ENCODE data around the gene ARV1. TPM values are rescaled to one million over a fixed set of nuclear protein-coding genes. Genes with fewer than 3 reads are reported as not detected.

The ARV1 gene
- total and polyA plus RNA-seq, 2 of the 13 experiments (the other 11 are each of a cell fraction or from before 2014, with no cell fraction given), result 13.0 to 15.2 TPM

DNA sequence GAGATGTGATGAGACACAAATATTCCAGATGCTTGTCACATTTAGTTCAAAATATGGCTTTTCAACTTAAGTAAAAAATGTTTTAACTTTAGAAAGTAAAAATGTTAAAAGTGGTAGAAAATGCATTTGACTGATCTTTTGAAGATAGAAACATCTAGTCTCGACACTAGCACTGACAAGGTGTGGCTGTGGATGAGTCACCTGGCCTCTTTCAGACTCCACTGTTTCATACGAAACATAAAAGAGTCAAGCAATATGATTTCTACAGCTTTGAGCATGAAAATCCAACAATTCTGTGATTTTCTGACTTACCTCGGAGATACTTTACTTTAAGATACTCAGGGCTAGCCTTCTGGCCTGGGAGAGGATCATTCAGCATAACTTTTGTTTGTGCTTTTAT, 47.9 kb upstream of the ARV1 start:
- H3K4me1 ChIP-seq (ENCODE audit: insufficient read depth, low read length), result no peaks in the 10 kb centered on the region
- no peaks in the 10 kb centered on the region for H4K20me1 ChIP-seq (ENCODE audit: insufficient read depth, low read length)
- ATAC-seq, result no peak
- no peaks in the 10 kb centered on the region for H3K27me3 ChIP-seq (ENCODE audit: control insufficient read depth in 1 of 2, insufficient read depth in 2 of 2, low read length in 2 of 2)
- no peak for FAIRE-seq
- no peak for TF ChIP-seq MIXL1 (CRISPR knock-in tag; IDR thresholded peaks at IDR 0.05)
- DNase-seq (ENCODE audit: low spot score), result no peak
- no TSS peak for BruUV-seq (replicated peaks)
- intact Hi-C loops (cut with micrococcal nuclease; ENCODE audit: unreplicated experiment), result no loop called here
- ChIA-PET CTCF (ENCODE audit: low intra/inter-chr PET ratio, low total read pairs) (no interaction called here), POLR2A (no interaction called here)
- no peak overlapping the region for H3K4me3 ChIP-seq (replicated peaks in 1 of 3; ENCODE audit: insufficient read depth in 1 of 3, low read depth in 2 of 3, low read length in 3 of 3)
- no peaks in the 10 kb centered on the region for H3K9me3 ChIP-seq (ENCODE audit: low read length)
- no peak overlapping the region for H3K4me2 ChIP-seq (ENCODE audit: low read depth, low read length)
- WGBS (ENCODE audit: low lambda C conversion rate), result 93% methylated on average over 3 of the region's 3 CpGs
- H3K9ac ChIP-seq (ENCODE audit: insufficient read depth, low read depth, low read length), result no peak overlapping the region
- in situ Hi-C loops (cut with HindIII; ENCODE audit: extremely low pct_ligation_motif_present, low pct_unique_long_range_greater_than_20kb), result no loop called here
- H2AFZ ChIP-seq (ENCODE audit: low read length), result no peak overlapping the region
- H3K27ac ChIP-seq (ENCODE audit: extremely low read length, insufficient read depth, low read length), result no peak overlapping the region
- peaks cover 0 to 12% of the 10 kb centered on the region in 2 experiments; a peak in 1 of 5 replicates for H3K36me3 ChIP-seq (replicated peaks in 1 of 2; ENCODE audit: control insufficient read depth in 1 of 2, insufficient read depth in 2 of 2, low read length in 2 of 2)
- no peaks in the 10 kb centered on the region for H3K79me2 ChIP-seq (ENCODE audit: insufficient read depth, low read length)

DNA sequence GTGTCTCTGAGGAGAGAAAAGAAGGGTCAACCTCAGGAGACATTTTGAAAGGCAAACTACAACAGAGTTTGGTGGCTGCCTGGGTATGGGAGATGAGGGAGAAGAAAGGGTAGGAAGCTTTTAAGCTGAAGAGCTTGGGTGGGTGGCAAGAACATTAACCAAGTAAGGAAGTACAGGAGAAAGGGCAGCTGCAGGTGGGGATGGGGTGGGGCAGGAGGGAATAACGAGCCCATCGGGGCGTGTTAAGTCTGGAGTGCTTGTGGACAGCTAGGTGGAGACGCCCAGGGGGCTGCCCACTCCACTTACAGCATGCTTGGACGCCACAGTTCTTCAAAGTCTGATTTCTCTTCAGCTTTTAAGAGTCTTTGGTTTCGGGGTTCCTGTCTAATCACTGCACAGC, 43.0 kb upstream of the ARV1 start:
- H3K4me2 ChIP-seq (ENCODE audit: low read depth, low read length), result no peak overlapping the region
- peaks cover 23% of the 10 kb centered on the region for H3K4me1 ChIP-seq (ENCODE audit: insufficient read depth, low read length)
- CTCF ChIA-PET (ENCODE audit: low intra/inter-chr PET ratio, low total read pairs), result no interaction called here
- H3K9me3 ChIP-seq (ENCODE audit: low read length), result no peaks in the 10 kb centered on the region
- TF ChIP-seq ZNF530 (CRISPR knock-in tag; IDR thresholded peaks at IDR 0.05; ENCODE audit: low read depth) (no peak), ARHGAP35 (CRISPR knock-in tag; IDR thresholded peaks at IDR 0.05; ENCODE audit: borderline replicate concordance) (no peak), PPARG (CRISPR knock-in tag; conservative IDR thresholded peaks at IDR 0.05) (no peak), MTF1 (CRISPR knock-in tag; IDR thresholded peaks at IDR 0.05) (no peak), AGO1 (IDR thresholded peaks at IDR 0.05; ENCODE audit: low read depth, low read length, poor library complexity, severe bottlenecking) (no peak), ZMYM2 (CRISPR knock-in tag; IDR thresholded peaks at IDR 0.05) (no peak), ARNTL (CRISPR knock-in tag; IDR thresholded peaks at IDR 0.05) (no peak), SAFB2 (CRISPR knock-in tag; IDR thresholded peaks at IDR 0.05; ENCODE audit: borderline replicate concordance, low read depth) (no peak), PRMT3 (CRISPR knock-in tag; IDR thresholded peaks at IDR 0.05; ENCODE audit: borderline replicate concordance, low read depth) (no peak)
- TF ChIP-seq, protein P1, sequence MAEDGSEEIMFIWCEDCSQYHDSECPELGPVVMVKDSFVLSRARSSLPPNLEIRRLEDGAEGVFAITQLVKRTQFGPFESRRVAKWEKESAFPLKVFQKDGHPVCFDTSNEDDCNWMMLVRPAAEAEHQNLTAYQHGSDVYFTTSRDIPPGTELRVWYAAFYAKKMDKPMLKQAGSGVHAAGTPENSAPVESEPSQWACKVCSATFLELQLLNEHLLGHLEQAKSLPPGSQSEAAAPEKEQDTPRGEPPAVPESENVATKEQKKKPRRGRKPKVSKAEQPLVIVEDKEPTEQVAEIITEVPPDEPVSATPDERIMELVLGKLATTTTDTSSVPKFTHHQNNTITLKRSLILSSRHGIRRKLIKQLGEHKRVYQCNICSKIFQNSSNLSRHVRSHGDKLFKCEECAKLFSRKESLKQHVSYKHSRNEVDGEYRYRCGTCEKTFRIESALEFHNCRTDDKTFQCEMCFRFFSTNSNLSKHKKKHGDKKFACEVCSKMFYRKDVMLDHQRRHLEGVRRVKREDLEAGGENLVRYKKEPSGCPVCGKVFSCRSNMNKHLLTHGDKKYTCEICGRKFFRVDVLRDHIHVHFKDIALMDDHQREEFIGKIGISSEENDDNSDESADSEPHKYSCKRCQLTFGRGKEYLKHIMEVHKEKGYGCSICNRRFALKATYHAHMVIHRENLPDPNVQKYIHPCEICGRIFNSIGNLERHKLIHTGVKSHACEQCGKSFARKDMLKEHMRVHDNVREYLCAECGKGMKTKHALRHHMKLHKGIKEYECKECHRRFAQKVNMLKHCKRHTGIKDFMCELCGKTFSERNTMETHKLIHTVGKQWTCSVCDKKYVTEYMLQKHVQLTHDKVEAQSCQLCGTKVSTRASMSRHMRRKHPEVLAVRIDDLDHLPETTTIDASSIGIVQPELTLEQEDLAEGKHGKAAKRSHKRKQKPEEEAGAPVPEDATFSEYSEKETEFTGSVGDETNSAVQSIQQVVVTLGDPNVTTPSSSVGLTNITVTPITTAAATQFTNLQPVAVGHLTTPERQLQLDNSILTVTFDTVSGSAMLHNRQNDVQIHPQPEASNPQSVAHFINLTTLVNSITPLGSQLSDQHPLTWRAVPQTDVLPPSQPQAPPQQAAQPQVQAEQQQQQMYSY (CRISPR knock-in tag; IDR thresholded peaks at IDR 0.05), result no peak
- no peaks in the 10 kb centered on the region for H4K20me1 ChIP-seq (ENCODE audit: insufficient read depth, low read length)
- no peak overlapping the region for H3K27ac ChIP-seq (ENCODE audit: extremely low read length, insufficient read depth, low read length)
- H3K9ac ChIP-seq (ENCODE audit: insufficient read depth, low read depth, low read length), result no peak overlapping the region
- intact Hi-C loops (cut with micrococcal nuclease; ENCODE audit: unreplicated experiment), result no loop called here
- H3K36me3 ChIP-seq (replicated peaks in 1 of 2; ENCODE audit: control insufficient read depth in 1 of 2, insufficient read depth in 2 of 2, low read length in 2 of 2), result no peaks in the 10 kb centered on the region
- no peak overlapping the region for H3K4me3 ChIP-seq (replicated peaks in 1 of 3; ENCODE audit: insufficient read depth in 1 of 3, low read depth in 2 of 3, low read length in 3 of 3)
- no TSS peak for BruUV-seq (replicated peaks)
- 98% methylated on average over 6 of the region's 6 CpGs for WGBS (ENCODE audit: low lambda C conversion rate)
- H3K79me2 ChIP-seq (ENCODE audit: insufficient read depth, low read length), result no peaks in the 10 kb centered on the region
- no peak overlapping the region for H2AFZ ChIP-seq (ENCODE audit: low read length)
- in situ Hi-C loops (cut with HindIII; ENCODE audit: extremely low pct_ligation_motif_present, low pct_unique_long_range_greater_than_20kb), result no loop called here
- ATAC-seq (no peak), DNase-seq (ENCODE audit: low spot score) (no peak), FAIRE-seq (no peak)
- POLR2A ChIA-PET, result no interaction called here
- no peaks in the 10 kb centered on the region for H3K27me3 ChIP-seq (ENCODE audit: control insufficient read depth in 1 of 2, insufficient read depth in 2 of 2, low read length in 2 of 2)

Data from HepG2 (cell line).